ENCODE measurements around the gene U2AF1L4.
A peak's percentile ranks its signal among the peaks of the same experiment; 100 is the strongest.
"Not testable (repeated sequence)": the region's sequence is repeated elsewhere in the genome, so short reads cannot be mapped to it uniquely, and the experiment has no call there.

The U2AF1L4 gene

DNA sequence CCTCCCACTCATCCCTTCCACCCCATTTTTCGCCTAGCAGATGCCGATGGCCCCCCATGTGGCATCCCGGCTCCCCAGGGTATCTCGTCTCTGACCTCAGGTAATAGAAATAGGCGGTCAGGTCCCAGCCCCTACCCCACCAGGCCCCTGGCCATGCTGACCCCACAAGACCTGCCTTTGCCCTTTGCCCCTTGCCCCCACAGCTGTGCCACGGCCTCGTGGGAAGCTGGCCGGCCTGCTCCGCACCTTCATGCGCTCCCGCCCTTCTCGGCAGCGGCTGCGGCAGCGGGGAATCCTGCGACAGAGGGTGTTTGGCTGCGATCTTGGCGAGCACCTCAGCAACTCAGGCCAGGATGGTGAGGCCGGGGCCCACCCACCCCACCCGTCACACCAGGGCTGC, 35.5 kb upstream of the U2AF1L4 start:
- no peak for DNase-seq (ENCODE audit: low spot score)

DNA sequence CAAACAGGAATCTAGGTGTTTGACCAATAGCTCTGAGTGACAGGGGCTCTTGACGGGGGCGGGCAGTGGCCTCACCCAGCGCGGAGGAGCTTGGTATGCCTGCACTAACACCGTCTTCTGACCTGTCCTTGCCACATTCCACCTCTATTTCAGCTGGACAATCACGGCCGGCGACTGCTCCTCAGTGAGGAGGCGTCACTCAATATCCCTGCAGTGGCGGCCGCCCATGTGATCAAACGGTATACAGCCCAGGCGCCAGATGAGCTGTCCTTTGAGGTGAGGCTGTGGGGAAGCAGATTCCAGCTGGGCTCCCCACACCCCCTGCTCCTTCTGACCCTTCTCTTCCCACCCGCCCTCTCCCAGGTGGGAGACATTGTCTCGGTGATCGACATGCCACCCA, 34.8 kb upstream of the U2AF1L4 start:
- DNase-seq (ENCODE audit: low spot score) = no peak

DNA sequence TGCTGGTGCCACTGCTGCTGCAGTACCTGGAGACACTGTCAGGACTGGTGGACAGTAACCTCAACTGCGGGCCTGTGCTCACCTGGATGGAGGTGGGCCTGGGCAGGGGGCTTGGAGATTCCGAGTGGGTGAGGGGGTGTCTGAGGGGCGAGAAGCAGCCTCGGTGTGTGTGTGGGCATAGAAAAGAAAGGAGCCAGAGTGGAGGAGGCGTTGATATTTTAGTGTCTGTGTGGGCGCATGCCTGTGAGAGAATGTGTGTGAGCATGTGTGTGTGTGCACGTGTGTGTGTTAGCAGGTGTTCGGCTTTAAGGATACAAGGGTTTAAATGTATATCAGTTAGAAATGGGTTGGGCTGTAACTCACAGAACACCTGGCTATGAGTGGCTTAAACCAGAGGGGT, 33.8 kb upstream of the U2AF1L4 start:
- no peak for DNase-seq (ENCODE audit: low spot score)

DNA sequence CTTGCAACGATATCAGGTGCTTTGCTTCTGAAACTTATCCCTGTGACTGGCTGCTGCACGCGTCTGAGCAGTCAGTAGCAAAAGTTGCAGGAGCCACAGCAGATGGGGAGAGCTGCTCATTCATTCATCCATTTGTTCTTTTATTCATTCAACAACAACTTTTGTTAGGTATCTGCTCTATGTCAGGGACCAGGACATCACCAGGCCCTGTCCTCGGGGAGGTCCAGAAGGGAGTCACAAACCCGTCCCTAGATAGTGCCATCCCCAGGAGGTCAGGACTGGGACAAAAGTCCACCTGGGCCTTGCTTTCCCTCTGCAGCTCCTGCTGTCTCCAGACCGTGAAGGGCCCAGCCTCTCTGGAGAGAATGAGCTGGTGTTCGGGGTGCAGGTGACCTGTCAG, 32.7 kb upstream of the U2AF1L4 start:
- no peak for DNase-seq (ENCODE audit: low spot score)

DNA sequence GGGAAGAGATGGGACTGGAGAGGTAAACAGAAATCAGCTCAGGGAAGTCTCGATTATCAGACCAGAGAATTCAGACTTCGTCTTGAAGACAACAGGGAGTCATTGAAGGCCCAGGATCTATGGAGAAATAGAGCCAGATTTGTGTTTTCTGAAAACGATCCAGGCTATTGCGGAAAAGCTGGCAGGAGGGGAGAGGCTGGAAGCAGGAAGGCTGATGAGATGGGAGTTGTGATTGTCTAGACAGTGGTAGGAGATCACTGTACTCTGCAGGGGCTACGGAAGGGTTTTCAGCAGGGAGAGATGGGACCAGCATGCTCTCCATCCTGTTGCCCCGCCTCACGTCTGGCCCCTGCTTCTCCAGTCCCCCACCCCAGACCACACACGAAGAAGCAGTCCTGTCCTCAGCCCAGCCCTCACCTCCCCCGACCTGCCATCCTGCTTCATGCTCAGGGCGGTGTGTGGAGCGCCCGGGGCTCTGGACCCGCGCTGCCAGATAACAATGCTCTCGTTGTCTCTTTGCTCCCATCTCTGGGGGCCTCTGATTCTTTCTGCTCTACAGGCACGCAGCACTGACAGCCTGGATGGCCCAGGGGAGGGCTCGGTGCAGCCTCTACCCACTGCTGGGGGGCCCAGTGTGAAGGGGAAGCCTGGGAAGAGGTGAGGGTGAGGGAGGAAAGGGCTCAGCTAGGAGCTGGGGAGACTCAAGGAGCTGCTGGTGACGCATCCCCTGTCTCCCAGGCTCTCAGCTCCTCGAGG, 32.0 kb upstream of the U2AF1L4 start:
- no peak for DNase-seq (ENCODE audit: low spot score)

DNA sequence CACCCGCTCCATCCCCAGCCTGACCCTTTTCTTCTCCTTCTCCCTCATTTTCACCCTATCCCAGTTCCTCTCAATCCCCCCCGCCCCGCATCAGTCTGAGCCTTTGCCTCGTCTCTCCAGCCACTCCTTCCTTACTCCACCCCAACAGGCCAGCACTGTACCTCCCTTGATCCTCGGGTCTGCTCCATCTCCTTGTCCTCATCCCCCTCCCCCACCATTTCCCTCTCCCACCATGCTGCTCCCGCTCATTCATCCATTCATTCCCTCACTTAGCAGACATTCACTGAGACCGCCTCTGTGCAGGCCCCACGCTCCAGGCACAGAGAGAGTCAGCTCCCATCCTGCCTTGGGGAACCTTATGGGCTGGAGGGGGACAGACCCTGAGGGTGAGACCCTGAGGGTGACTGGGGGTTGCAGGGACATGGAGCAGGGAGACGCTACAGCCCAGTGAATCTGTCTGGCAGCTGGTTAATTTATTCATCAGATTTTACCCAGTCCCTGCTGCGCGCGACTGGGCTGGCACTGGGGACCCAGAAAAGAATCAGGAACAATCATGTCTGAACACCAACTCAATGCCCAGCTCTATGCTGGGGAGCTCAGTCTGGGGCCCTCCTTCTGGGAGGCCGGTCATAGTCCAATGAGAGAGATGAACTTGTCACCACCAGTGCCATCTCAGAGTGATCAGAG, 31.0 kb upstream of the U2AF1L4 start:
- no peak for DNase-seq (ENCODE audit: low spot score)

DNA sequence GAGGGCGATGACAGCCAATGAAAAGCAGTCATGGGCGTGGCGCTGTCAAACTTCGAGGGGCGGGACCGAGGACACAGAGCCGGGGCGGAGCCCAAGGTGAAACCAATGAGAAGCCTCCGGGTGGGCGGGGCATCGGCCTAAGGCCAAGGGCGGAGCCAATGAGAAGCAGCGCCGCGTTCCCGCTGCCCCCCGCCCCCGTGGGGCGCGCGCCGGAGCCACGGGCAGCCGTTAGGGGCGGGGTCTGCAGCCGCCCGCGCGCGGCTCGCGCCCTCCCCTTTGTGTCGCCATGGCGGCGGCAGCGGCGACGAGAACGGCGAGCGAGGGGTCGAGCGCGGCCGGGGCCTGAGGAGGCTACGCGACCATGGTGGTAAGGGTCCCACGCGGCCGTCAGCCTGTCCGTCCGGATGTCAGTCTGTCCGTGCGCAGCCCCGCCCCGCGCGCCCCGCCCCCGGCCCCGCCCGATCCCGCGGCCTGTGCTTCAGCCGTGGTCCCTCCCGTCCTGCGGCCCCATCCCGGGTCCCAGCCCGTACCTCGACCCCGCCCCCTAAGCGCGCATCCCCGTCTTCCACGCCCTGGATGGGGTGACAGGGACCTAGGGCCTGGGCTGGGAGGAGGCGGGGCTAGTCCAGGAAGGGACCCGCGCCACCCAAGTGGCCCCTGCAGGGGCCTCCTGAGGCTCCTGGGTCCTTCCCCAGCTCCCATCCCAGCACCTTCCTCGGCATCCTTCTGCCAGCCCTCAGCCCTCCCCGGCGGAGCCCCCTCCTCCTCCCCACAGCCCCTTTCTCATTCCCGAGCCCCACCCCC, 30.3 kb upstream of the U2AF1L4 start, which contains the start of gene ARHGAP33:
TSS of gene ARHGAP33 (plus strand) at position 267 of the 804 bp plus-strand sequence. CDS start at position 362, 95 bp downstream.
- DNase-seq (ENCODE audit: low spot score) = peak; percentile 99

DNA sequence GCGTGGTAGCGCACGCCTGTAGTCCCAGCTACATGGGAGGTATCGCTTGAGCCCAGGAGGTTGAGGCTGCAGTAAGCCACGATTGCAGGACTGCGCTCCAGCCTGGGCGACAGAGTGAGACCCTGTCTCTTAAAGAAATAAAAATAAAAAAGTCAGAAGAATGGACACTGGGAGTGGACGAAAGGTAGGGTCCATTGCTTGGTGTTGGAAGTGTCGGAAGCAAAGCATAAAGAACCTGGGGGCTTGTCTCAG, 29.8 kb upstream of the U2AF1L4 start:
- no peak for DNase-seq (ENCODE audit: low spot score)

DNA sequence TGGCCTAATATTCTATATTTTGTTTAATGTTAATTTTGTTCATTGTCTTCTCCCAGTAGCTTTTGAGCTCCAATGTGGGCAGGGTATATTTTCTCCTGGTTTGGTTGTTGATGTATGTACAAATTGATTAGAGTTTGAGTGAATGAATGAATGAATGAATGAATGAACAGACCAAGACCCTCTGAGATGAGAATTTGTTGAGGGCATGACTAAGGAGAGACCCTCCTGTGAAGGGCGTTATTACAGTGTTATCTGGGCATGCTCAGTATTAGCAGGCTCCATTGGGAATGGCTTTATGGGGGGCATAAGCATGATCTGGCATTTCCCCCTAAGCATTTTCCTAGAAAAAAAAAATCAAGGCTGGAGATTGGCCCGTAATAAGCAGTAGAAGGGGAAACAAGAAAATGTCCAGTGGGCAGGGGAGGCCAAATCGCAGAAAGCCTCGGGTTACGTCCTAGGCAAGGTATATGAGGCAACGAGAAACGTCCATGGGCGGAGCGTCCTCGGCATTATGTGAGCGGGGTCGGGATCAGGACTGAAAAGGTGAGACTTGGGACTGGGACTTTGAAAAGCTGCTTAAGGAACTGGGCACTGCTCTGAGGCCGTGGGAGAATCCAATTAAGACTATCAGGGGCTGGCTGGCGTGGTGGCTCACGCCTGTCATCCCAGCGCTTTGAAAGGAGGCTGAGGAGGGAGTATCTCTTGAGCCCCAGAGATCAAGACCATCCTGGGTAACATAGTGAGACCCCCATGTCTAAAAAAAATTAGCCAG, 29.2 kb upstream of the U2AF1L4 start:
- DNase-seq (ENCODE audit: low spot score) = no peak

DNA sequence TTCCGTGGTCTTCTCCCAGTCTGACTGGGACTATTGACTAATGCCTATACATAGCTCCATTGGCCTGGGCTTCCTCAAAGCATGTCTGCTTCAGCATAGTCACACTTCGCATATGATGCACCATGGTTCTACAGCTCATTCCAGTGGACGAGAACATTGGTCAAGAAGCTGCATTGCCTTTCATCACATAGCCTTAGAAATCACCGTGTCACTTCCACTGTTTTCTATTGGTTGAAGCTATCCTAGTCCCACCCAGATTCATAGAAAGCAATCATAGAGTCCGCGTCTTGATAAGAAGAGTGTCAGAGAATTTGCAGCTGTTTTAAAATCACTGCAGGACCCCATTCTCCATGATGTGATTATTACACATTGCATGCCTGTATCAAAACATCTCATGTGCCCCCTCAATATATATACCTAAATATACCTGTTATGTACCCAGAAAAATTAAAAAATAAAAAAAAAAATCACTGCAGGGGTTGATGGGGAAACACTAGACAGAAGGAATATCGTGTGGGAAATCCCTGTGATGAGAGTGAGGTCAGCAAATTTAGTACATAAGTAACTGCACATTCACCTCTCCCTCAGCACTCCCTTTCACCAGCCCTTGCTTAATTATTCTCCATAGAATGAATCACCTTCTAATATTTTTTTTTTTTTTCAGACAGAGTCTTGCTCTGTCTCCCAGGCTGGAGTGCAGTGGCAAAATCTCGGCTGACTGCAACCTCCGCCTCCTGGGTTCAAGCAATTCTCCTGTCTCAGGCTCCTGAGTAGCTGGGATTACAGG, 28.0 kb upstream of the U2AF1L4 start:
- DNase-seq (ENCODE audit: low spot score) = no peak

DNA sequence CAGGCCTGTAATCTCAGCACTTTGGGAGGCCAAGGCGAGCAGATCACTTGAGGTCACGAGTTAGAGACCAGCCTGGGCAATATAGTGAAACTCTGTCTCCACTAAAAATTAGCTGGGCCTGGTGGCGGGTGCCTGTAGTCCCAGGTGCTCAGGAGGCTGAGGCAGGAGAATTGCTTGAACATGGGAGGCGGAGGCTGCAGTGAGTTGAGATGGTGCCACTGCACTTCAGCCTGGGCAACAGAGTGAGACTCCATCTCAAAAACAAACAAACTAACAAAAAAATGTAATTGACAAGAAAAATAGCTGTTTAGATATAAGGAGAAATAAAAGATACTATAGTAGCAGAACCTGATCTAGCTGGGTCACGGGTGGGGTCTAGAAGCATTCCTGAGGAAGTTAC, 27.1 kb upstream of the U2AF1L4 start:
- not testable (repeated sequence) for DNase-seq (ENCODE audit: low spot score)

DNA sequence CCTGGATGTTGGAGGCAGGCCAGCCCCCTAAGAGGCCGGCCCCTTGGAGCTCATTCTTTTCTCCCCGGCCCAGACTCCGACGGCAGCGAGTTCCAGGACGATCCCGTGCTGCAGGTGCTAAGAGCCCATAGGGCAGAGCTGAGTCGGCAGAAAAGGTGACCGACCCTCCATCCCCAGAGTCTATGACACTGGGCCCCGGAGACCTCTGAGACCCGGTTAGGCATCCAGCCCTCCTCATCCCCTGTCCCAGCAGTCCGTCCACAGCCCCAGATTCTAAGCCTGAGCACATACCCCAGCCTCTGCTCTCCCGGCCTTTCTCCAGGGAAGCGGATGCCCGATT, 22.8 kb upstream of the U2AF1L4 start:
- DNase-seq (ENCODE audit: low spot score) = no peak

DNA sequence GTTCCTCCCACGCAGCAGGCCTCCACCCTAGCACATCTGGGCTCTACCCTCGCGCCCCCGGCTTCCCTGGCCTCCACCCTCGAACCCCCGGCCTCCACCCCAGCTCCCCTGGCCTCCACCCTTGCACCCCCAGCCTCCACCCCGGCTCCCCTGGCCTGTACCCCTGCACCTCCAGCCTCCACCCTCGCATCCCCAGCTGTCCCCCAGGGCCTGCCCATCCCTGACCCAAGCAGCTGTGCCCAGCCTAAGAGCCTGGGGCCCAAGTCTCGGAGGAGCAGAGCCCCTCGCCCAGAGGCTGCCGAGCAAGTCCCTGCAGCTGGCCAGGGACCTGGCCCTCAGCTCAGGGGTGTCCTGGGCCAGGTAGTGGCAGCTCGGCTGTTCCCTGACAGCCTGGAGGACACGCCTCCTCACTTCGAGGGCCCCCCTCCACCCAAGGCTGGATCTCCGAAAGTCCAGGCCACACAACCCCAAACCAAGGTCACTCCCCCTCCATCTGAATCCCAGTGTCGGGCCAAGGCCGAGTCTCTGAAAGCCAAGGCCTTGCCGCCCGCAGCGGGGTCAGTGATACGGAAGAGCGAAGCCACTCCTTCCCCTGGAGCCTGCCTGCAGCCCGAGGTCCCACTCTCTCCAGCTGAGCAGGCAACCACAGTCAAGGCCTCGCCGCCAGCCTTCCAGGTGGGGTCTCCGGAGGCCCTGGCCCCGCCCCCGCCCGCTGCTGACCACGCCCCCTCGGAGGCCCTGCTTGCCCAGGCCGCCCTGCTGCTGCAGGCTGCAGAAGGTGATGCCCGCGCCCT, 22.3 kb upstream of the U2AF1L4 start:
- DNase-seq (ENCODE audit: low spot score) = no peak

DNA sequence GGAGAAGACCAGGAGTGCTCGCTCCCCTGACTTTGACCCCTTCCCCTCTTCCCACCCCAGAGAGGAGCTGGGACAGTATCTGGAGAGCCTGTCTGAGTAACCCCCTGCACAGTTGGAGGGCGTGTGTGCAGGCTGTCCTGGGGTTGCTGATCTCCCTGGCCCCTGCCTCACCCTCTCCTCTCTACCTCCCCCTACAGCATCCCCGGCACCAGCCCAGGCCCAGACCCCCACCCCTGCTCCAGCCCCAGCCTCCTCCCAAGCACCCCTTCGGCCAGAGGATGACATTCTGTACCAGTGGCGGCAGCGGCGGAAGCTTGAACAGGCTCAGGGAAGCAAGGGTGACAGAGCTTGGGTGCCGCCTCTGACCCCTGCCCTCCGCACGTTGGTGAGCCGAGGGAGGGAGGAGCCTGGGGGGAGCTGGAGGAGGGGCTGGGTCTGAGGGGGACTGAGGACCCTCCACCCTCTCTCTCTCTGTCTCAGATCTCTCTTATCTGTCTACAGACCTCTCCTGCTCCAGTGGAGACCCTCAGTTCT, 21.4 kb upstream of the U2AF1L4 start:
- no peak for DNase-seq (ENCODE audit: low spot score)

DNA sequence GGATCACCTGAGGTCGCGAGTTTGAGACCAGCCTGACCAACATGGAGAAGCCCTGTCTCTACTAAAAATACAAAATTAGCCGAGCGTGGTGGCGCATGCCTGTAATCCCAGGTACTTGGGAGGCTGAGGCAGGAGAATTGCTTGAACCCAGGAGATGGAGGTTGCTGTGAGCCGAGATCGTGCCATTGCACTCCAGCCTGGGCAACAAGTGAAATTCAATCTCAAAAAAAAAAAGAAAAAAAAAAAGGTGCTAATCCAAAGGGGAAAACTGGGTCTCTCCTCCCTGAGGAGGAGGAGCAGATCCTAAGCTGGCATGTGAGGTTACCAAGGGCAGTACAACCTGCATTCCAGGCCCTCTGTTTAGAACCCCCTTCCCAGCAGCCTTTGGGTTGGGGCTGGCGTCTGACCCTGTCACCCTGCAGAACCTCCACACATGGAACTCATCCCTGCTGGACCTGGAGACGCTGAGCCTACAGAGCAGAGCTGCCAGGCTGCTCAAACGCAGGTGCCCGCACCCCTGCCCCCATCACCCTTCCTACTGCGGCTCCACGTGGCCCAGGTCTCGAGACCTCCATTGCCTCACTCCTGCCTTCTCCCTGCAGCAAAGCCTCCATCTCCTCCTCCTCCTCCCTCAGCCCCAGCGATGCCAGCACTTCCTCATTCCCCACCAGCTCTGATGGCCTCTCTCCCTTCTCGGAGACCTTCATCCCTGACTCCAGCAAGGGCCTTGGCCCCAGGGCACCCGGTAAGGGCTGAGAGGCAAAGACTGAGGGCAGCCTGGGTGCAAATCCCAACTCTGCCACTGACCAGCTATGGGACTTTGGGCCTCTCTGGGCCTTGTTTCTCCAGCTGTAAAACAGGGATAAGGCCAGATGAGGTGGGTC, 19.5 kb upstream of the U2AF1L4 start:
- DNase-seq (ENCODE audit: low spot score) = no peak

DNA sequence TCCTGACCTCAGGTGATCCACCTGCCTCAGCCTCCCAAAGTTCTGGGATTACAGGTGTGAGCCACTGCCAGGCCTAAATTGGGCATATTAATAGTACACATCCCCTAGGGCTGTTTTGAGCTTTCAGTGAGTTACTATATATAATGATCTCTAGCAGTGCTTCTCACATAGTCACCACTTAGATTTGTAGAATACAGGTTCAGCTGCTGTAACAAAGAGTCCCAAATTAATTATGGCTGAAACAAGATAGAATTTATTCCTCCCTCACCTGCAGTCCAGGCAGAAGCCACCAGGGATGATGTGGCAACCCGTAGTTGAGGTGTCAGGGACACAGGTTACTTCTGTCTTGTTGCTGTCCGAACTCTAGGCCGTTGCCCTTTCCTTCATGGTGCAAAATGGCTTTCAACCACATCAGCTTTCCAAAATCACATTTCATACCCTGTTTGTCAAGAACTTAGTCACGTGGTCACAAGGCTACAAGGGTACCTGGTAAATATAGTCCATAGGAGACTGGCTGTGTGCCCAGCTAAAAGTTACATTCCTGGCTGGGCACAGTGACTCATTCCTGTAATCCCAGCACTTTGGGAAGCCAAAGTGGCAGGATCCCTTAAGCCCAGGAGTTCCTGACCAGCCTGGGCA, 15.6 kb upstream of the U2AF1L4 start:
- DNase-seq (ENCODE audit: low spot score) = no peak

DNA sequence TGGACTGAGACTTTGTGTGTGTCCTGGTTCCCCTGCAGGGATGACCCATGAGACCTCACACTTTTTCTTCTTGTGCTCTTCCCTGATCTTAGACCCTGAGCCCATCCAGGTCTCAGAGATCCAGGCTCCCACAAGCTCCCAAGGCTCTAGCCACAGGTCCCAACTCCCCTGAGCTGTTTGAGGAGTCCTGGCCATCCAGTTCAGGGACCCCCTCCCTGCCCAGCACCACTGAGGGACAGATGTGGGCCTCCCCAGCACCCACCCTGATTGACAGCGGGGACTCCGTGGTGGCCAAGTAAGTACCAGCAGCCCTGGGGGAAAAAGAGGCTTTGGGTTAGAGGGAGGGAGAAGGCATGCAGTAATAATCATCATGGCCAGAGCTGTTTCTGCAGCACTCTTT, 14.5 kb upstream of the U2AF1L4 start:
- no peak for DNase-seq (ENCODE audit: low spot score)

DNA sequence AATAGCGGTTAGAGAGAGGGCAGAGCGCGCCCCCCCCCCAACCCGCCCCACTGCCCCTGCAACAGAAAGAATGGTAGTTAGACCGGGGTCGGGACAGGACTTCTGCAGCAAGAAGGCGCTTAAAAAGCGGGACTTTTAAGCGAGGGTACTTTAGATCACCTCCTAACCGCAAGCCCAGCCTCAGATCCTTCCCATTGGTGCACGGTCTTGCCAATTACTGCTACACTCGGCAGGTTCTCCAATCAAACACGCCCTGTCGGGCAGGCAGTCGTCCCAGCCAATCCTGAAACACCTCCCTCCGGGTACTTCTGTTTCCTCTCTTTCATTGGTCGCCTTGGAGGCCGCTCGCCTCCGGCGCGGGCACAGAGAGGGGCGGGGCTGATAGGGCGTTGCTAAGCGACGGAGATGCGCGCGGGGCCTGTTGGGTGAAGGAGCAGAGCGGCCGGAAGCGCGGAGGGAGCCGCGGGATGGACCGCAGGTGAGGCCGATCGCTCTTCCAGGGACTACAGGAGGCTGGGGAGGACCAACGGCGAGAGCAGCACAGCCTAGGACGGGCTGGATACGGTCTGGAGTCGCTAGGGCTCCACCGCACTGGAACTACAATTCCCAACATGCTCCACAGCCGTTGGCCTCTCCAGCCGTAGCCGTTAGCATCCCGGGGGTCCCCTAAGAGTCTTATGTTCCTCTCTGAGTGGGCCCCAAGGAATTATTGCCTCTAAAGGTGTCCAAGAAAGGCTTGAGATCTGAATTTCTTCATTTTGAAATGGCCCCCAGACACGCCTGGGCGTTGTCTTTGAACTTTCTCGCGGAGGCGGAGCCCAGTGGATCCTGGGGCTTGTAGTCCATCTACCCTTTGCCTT, 12.8 kb upstream of the U2AF1L4 start, which contains the start of gene PROSER3:
TSS of gene PROSER3 (plus strand) at position 428 of the 860 bp plus-strand sequence. CDS start at position 468, 40 bp downstream.
- DNase-seq (ENCODE audit: low spot score) = peak; percentile 99
